Mucosa of descending colon (tissue), 3 donors: Measurements from ENCODE around the gene GIMAP8. TPM values are rescaled to one million over a fixed set of nuclear protein-coding genes. Genes with fewer than 3 reads are reported as not detected.
"Not testable (repeated sequence)": the region's sequence is repeated elsewhere in the genome, so short reads cannot be mapped to it uniquely, and the experiment has no call there.

Source experiments
- ATAC-seq: fragments of 200-7000 bp; cut with Tn5 transposase; one replicate; pipeline ENCODE4 v1.9.1; 2020; ENCODE audit warnings: mild to moderate bottlenecking, moderate library complexity
- DNase-seq, 3 donors: peaks; one replicate each; pipeline ENCODE4 v3.0.0-alpha.2; 2020
- H3K36me3 ChIP-seq: fragments of 200-600 bp; one replicate; pipeline ENCODE4 v1.8.0; 2021; ENCODE audit warnings: low read depth, mild to moderate bottlenecking
- H3K4me1 ChIP-seq: fragments of 200-600 bp; one replicate; pipeline ENCODE4 v1.8.0; 2021; ENCODE audit warnings: low read depth, mild to moderate bottlenecking
- H3K4me3 ChIP-seq: fragments of 200-600 bp; one replicate; pipeline ENCODE4 v1.8.0; 2021; ENCODE audit warnings: mild to moderate bottlenecking
- H3K9me3 ChIP-seq: fragments of 200-600 bp; one replicate; pipeline ENCODE4 v1.8.0; 2021; ENCODE audit warnings: mild to moderate bottlenecking
- CTCF ChIP-seq: fragments of 200-600 bp; IDR thresholded peaks from one replicate; pipeline ENCODE4 v1.8.0; 2022; ENCODE audit warnings: antibody characterized with exemption, mild to moderate bottlenecking
- intact Hi-C, 2 donors: fragments of 100-400 bp; cut with DNase I in 1 of 2; cut with micrococcal nuclease in 1 of 2; formaldehyde crosslinking; loops; one replicate each; pipeline versions ENCODE4 v1.11.0 to v1.11.1; 2022; cut with DNase I, micrococcal nuclease
- total RNA-seq, 3 donors: library from RNA; stranded (reverse); fragmentation: NEBNext Ultra II Directional in 2 of 3; extraction: Animal tissue kit (Norgen Biotek cat#: 25700) in 2 of 3; gene quantifications; one replicate each; pipeline versions ENCODE4 v1.2.1 to v1.2.4, GENCODE V29; 2021 to 2023
- donor health status: DM: no; HTN: no; CAD: no; lungs with moderate emphysema.
- donor health status: DM: no; HTN: no; CAD: no.
- donor health status: DM: no; HTN: yes; CAD: no.

Gene GIMAP8
- total RNA-seq, 3 donors from 2014 or later = 4.1 to 9.1 (median 5.5) TPM

DNA sequence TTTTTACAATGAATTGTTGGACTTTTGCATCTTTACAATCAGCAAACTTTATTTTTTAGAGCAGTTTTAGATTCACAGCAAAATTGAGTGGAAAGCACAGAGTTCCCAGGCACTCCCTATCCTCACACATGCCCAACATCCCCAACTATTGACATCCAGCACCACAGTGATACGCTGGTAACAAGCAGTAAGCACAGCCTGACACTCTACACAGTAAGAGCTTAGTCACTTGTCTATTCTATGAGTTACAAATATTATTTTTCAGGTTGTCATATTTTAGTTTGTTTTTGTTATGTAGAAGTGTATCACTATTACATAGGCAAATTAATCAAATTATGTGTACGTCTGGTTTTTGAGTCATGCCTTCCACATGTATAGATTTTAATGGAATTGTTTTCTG, 37.2 kb downstream of the GIMAP8 start:
- H3K4me1 ChIP-seq = no peaks in the 10 kb centered on the region
- H3K4me3 ChIP-seq = no peak overlapping the region
- DNase-seq (no peak), ATAC-seq (no peak)
- H3K9me3 ChIP-seq = peaks cover 5% of the 10 kb centered on the region
- H3K36me3 ChIP-seq = no peaks in the 10 kb centered on the region
- intact Hi-C loops = no loop called here
- no peak for TF ChIP-seq CTCF

GRCh38 chr7:150489782-150490181, 39.4 kb downstream of the GIMAP8 start:
- ATAC-seq = no peak

DNA sequence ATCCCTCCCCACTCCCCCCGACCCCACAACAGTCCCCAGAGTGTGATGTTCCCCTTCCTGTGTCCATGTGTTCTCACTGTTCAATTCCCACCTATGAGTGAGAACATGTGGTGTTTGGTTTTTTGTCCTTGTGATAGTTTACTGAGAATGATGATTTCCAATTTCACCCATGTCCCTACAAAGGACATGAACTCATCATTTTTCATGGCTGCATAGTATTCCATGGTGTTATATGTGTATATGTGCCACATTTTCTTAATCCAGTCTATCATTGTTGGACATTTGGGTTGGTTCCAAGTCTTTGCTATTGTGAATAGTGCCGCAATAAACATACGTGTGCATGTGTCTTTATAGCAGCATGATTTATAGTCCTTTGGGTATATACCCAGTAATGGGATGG, 43.0 kb downstream of the GIMAP8 start:
- H3K4me1 ChIP-seq, DNase-seq, H3K36me3 ChIP-seq, intact Hi-C loops, ATAC-seq, H3K4me3 ChIP-seq, H3K9me3 ChIP-seq: not testable (repeated sequence)

More at GRCh38 chr7:150489782-150490181, 39.4 kb downstream of the GIMAP8 start:
- H3K9me3 ChIP-seq = peaks cover 5% of the 10 kb centered on the region
- no peaks in the 10 kb centered on the region for H3K36me3 ChIP-seq
- no peak for DNase-seq
- intact Hi-C loops = no loop called here
- TF ChIP-seq CTCF = no peak
- H3K4me1 ChIP-seq = no peaks in the 10 kb centered on the region
- H3K4me3 ChIP-seq = no peak overlapping the region

- Histone ChIP-seq H3K36me3 (no peaks in the 10 kb centered on the region), H3K9me3 (no peaks in the 10 kb centered on the region), H3K4me3 (no peak overlapping the region), H3K4me1 (no peaks in the 10 kb centered on the region)
- intact Hi-C loops = no loop called here
- no peak for DNase-seq
- ATAC-seq = peak; percentile 77
- no peak for TF ChIP-seq CTCF
Measured at GRCh38 chr7:150502519-150502918, 52.1 kb downstream of the GIMAP8 start.

DNA sequence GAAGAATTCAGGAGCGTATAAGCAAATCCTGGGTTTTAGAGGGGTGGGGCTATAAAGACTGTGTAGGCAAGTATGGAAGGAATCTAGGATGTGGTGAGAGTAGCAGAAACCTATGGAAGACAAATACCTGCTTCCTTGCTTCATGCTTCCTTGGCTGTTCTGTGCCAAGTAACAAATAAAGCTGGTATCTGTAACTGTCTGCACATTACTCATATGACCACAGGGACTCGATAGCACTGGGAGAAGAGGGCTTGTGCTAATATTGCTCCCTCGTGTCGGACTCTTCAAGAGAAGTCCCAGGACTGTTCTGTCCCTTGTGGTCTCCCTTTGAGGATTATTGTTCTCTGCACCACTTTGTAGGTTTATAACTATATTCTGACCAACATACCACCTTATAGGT, 52.7 kb downstream of the GIMAP8 start:
- ATAC-seq (no peak), DNase-seq (no peak)
- H3K4me3 ChIP-seq = no peak overlapping the region
- intact Hi-C loops = no loop called here
- no peak for TF ChIP-seq CTCF
- no peaks in the 10 kb centered on the region for H3K4me1 ChIP-seq
- no peaks in the 10 kb centered on the region for H3K9me3 ChIP-seq
- no peaks in the 10 kb centered on the region for H3K36me3 ChIP-seq

- ATAC-seq = peak; percentile 16
- TF ChIP-seq CTCF = no peak
- H3K9me3 ChIP-seq = no peaks in the 10 kb centered on the region
- intact Hi-C loops = no loop called here
- H3K4me1 ChIP-seq = no peaks in the 10 kb centered on the region
- H3K36me3 ChIP-seq = no peaks in the 10 kb centered on the region
- no peak overlapping the region for H3K4me3 ChIP-seq
- DNase-seq = no peak
Measured at GRCh38 chr7:150503581-150503980, 53.2 kb downstream of the GIMAP8 start.
